Astrocyte of the cerebellum (primary cell): Measurements from ENCODE around the gene PLEKHA1.

Experiments used
- DNase-seq: peaks from one replicate; pipeline ENCODE4 v3.0.0-alpha.2; 2011; ENCODE audit warnings: low read depth
- H3K4me3 ChIP-seq: 2 replicates; pipeline ENCODE4 v1.5.1; 2011; ENCODE audit warnings: mild to moderate bottlenecking, low read depth, low read length, moderate library complexity
- CTCF ChIP-seq: IDR thresholded peaks from 2 replicates; pipeline ENCODE4 v1.5.1; 2012; ENCODE audit warnings: low read length, low read depth, moderate library complexity, mild to moderate bottlenecking; ENCODE audit errors: missing control alignments
- in situ Hi-C: cut with HindIII; loops from 2 replicates; pipeline ENCODE4 v1.10.0; 2017; ENCODE audit warnings: low sequenced_read_pairs

PLEKHA1 gene

GRCh38 chr10:122329416-122329815 lies 45.1 kb upstream of the PLEKHA1 start:
- TF ChIP-seq CTCF, result no peak
- in situ Hi-C loops, result no loop called here
- no peak overlapping the region for H3K4me3 ChIP-seq
- DNase-seq, result no peak

- no peak for TF ChIP-seq CTCF
- no peak for DNase-seq
- in situ Hi-C loops, result no loop called here
- no peak overlapping the region for H3K4me3 ChIP-seq
Measured at GRCh38 chr10:122331100-122331499, 43.4 kb upstream of the PLEKHA1 start.

GRCh38 chr10:122331615-122332446 lies 42.7 kb upstream of the PLEKHA1 start:
- H3K4me3 ChIP-seq, result no peak overlapping the region
- TF ChIP-seq CTCF, result no peak
- no peak for DNase-seq
- in situ Hi-C loops, result no loop called here

GRCh38 chr10:122333037-122333436 lies 41.5 kb upstream of the PLEKHA1 start:
- no peak for DNase-seq
- in situ Hi-C loops, result no loop called here

GRCh38 chr10:122336332-122336731 lies 38.2 kb upstream of the PLEKHA1 start:
- TF ChIP-seq CTCF, result no peak
- in situ Hi-C loops, result no loop called here
- no peak for DNase-seq
- H3K4me3 ChIP-seq, result no peak overlapping the region

More at GRCh38 chr10:122333037-122333436, 41.5 kb upstream of the PLEKHA1 start:
- H3K4me3 ChIP-seq, result no peak overlapping the region
- no peak for TF ChIP-seq CTCF

GRCh38 chr10:122336961-122337360 lies 37.5 kb upstream of the PLEKHA1 start:
- in situ Hi-C loops, result no loop called here
- TF ChIP-seq CTCF, result no peak
- H3K4me3 ChIP-seq, result no peak overlapping the region
- no peak for DNase-seq
